SK-N-SH (cell line): ENCODE measurements around the gene CHPF2. TPM values are rescaled to one million over a fixed set of nuclear protein-coding genes. Genes with fewer than 3 reads are reported as not detected.

ENCODE experiments used
- CTCF ChIA-PET: fragments of 300-600, 350-600 bp; formaldehyde crosslinking; extraction: SDS; loops from one replicate; lab custom pipeline; 2021; lab: Yijun Ruan, JAX
- POLR2A ChIA-PET: fragments of 350-600 bp; sonication (Branson Sonifier 250); formaldehyde crosslinking; extraction: SDS; loops from one replicate; lab custom pipeline; 2020; ENCODE audit warnings: antibody characterized with exemption, inconsistent platforms; lab: Yijun Ruan, JAX
- DNase-seq: peaks from one replicate; pipeline ENCODE4 v3.0.0; 2012
- H2AFZ ChIP-seq: fragments of 200-600 bp; sonication (generic); 2 replicates; pipeline ENCODE4 v1.8.1; 2016; ENCODE audit warnings: antibody characterized with exemption, mild to moderate bottlenecking, low read depth
- H3F3A ChIP-seq: fragments of 200-600 bp; sonication (generic); replicated peaks from 2 replicates; pipeline ENCODE3; 2016; ENCODE audit warnings: antibody characterized with exemption, mild to moderate bottlenecking; ENCODE audit not compliant: insufficient read depth
- H3K27ac ChIP-seq, 2 experiments: fragments of 200-500 bp in 1 of 2; fragments of 200-600 bp in 1 of 2; sonication (Bioruptor generic) in 1 of 2; sonication (generic), shearing (Covaris generic) in 1 of 2; 2 replicates each; pipeline versions ENCODE4 v1.5.1 to v1.6.1; 2014 to 2016; ENCODE audit warnings: low read depth in 2 of 2, inconsistent platforms in 1 of 2, low read length in 1 of 2, mild to moderate bottlenecking in 1 of 2, mixed read lengths in 1 of 2
- H3K27me3 ChIP-seq: fragments of 200-600 bp; sonication (generic), shearing (Covaris generic); 2 replicates; pipeline ENCODE4 v1.6.1; 2016; ENCODE audit warnings: mixed run types; ENCODE audit not compliant: insufficient read depth
- H3K36me3 ChIP-seq, 2 experiments: fragments of 200-500 bp in 1 of 2; fragments of 200-600 bp in 1 of 2; sonication (Bioruptor generic) in 1 of 2; sonication (generic) in 1 of 2; replicated peaks in 1 of 2; 2 replicates each; pipeline versions ENCODE3 to v1.5.1; 2014 to 2016; ENCODE audit warnings: low read length in 1 of 2, mild to moderate bottlenecking in 1 of 2; ENCODE audit not compliant: insufficient read depth in 2 of 2, control insufficient read depth in 1 of 2
- H3K4me1 ChIP-seq, 2 experiments: fragments of 200-500 bp in 1 of 2; fragments of 200-600 bp in 1 of 2; sonication (Bioruptor generic) in 1 of 2; sonication (generic), shearing (Covaris generic) in 1 of 2; 2 replicates each; pipeline versions ENCODE4 v1.5.1 to v1.6.1; 2014 to 2016; ENCODE audit warnings: low read depth in 1 of 2, low read length in 1 of 2, mixed run types in 1 of 2; ENCODE audit not compliant: insufficient read depth in 2 of 2, control insufficient read depth in 1 of 2
- H3K4me2 ChIP-seq: fragments of 200-600 bp; sonication (generic), shearing (Covaris generic); 2 replicates; pipeline ENCODE4 v1.6.1; 2017; ENCODE audit warnings: mixed run types
- H3K4me3 ChIP-seq, 2 experiments: fragments of 200-500 bp in 1 of 2; fragments of 200-600 bp in 1 of 2; sonication (Bioruptor generic) in 1 of 2; sonication (generic), shearing (Covaris generic) in 1 of 2; 2 replicates each; pipeline versions ENCODE4 v1.5.1 to v1.8.1; 2014 to 2016; ENCODE audit warnings: low read depth in 2 of 2, inconsistent platforms in 1 of 2, low read length in 1 of 2, mild to moderate bottlenecking in 1 of 2, mixed read lengths in 1 of 2, moderate library complexity in 1 of 2
- H3K79me2 ChIP-seq: fragments of 200-600 bp; sonication (generic); 2 replicates; pipeline ENCODE4 v1.8.1; 2017; ENCODE audit warnings: mild to moderate bottlenecking; ENCODE audit not compliant: insufficient read depth
- H3K9ac ChIP-seq: fragments of 200-600 bp; sonication (generic); 2 replicates; pipeline ENCODE4 v1.6.1; 2017; ENCODE audit warnings: mixed run types
- H3K9me2 ChIP-seq: fragments of 200-600 bp; sonication (generic); 2 replicates; pipeline ENCODE4 v1.6.1; 2017; ENCODE audit warnings: mixed run types
- H3K9me3 ChIP-seq: fragments of 200-600 bp; sonication (generic); 2 replicates; pipeline ENCODE4 v1.6.1; 2017; ENCODE audit warnings: mixed run types, mild to moderate bottlenecking, moderate library complexity
- H4K20me1 ChIP-seq: fragments of 200-600 bp; sonication (generic); 2 replicates; pipeline ENCODE4 v1.6.1; 2017; ENCODE audit warnings: mild to moderate bottlenecking, mixed run types; ENCODE audit not compliant: insufficient read depth
- CHD2 ChIP-seq: fragments of 150-350 bp; IDR thresholded peaks from 2 replicates; pipeline ENCODE4 v1.6.1; 2018; ENCODE audit warnings: low read length; ENCODE audit not compliant: partially characterized antibody
- FOXJ3 ChIP-seq: sonication (generic); formaldehyde crosslinking; IDR thresholded peaks from 2 replicates; pipeline ENCODE4 v1.5.1; 2020; ENCODE audit warnings: mild to moderate bottlenecking, missing genetic modification reagents
- MXI1 ChIP-seq: IDR thresholded peaks from 2 replicates; pipeline ENCODE4 v1.6.1; 2012; ENCODE audit warnings: mild to moderate bottlenecking, low read depth, low read length, improper control_type of control experiment
- PBX3 ChIP-seq: IDR thresholded peaks from 2 replicates; pipeline ENCODE4; 2012
- SIN3A ChIP-seq: IDR thresholded peaks from 2 replicates; pipeline ENCODE4 v1.6.1; 2012; ENCODE audit warnings: low read depth, mild to moderate bottlenecking, low read length, moderate library complexity, borderline replicate concordance
- YY1 ChIP-seq: IDR thresholded peaks from 2 replicates; pipeline ENCODE4 v1.4.0; 2012; ENCODE audit warnings: low read depth, mild to moderate bottlenecking
- ZBTB33 ChIP-seq: IDR thresholded peaks from 2 replicates; pipeline ENCODE4 v1.4.0; 2012; ENCODE audit warnings: low read depth, borderline replicate concordance
- WGBS: methylation state at CpG from one replicate; pipeline ENCODE4 v1.1.6; 2017; ENCODE audit warnings: low lambda C conversion rate; 5-methylcytosine and 5-hydroxymethylcytosine counted together
- polyA plus RNA-seq, 3 experiments: library from polyadenylated mRNA; depleted of rRNA; stranded (reverse); fragments of >200 nt; gene quantifications; 2 replicates each; pipeline ENCODE4 v1.2.3, GENCODE V29; 2012
- TF ChIP-seq, protein P1 (sequence below): IDR thresholded peaks from 2 replicates; pipeline ENCODE4 v1.6.1; 2012; ENCODE audit warnings: mild to moderate bottlenecking, low read depth, low read length, moderate library complexity
- TF ChIP-seq, protein P2 (sequence below): IDR thresholded peaks from 2 replicates; pipeline ENCODE4 v1.4.0; 2012; ENCODE audit warnings: low read depth
- TF ChIP-seq, protein P3 (sequence below): IDR thresholded peaks from 2 replicates; pipeline ENCODE4 v1.4.0; 2012; ENCODE audit warnings: low read depth, borderline replicate concordance

The CHPF2 gene
- polyA plus RNA-seq, 1 of the 3 experiments (the other 2 are of a cell fraction), result 68.6 TPM

- H3K9me2 ChIP-seq, result no peaks in the 10 kb centered on the region
- peak; percentile 84 for DNase-seq
- TF ChIP-seq MXI1 (0 out of 2 replicates have a peak, but pooled peaks have one; percentile 43), CHD2 (no peak), FOXJ3 (CRISPR knock-in tag) (no peak), ZBTB33 (no peak)
- TF ChIP-seq, protein P1, sequence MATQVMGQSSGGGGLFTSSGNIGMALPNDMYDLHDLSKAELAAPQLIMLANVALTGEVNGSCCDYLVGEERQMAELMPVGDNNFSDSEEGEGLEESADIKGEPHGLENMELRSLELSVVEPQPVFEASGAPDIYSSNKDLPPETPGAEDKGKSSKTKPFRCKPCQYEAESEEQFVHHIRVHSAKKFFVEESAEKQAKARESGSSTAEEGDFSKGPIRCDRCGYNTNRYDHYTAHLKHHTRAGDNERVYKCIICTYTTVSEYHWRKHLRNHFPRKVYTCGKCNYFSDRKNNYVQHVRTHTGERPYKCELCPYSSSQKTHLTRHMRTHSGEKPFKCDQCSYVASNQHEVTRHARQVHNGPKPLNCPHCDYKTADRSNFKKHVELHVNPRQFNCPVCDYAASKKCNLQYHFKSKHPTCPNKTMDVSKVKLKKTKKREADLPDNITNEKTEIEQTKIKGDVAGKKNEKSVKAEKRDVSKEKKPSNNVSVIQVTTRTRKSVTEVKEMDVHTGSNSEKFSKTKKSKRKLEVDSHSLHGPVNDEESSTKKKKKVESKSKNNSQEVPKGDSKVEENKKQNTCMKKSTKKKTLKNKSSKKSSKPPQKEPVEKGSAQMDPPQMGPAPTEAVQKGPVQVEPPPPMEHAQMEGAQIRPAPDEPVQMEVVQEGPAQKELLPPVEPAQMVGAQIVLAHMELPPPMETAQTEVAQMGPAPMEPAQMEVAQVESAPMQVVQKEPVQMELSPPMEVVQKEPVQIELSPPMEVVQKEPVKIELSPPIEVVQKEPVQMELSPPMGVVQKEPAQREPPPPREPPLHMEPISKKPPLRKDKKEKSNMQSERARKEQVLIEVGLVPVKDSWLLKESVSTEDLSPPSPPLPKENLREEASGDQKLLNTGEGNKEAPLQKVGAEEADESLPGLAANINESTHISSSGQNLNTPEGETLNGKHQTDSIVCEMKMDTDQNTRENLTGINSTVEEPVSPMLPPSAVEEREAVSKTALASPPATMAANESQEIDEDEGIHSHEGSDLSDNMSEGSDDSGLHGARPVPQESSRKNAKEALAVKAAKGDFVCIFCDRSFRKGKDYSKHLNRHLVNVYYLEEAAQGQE, result no peak
- TF ChIP-seq, protein P2, sequence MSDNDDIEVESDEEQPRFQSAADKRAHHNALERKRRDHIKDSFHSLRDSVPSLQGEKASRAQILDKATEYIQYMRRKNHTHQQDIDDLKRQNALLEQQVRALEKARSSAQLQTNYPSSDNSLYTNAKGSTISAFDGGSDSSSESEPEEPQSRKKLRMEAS, result peak; percentile 21; the same call in 1 of the 2 replicates
- TF ChIP-seq, all 33 proteins: peak for 2
- Histone ChIP-seq H3K36me3 (no peaks in the 10 kb centered on the region), H3K27me3 (no peaks in the 10 kb centered on the region), H2AFZ (peak overlapping the region; percentile 92), H3K79me2 (peaks cover 12% of the 10 kb centered on the region), H3K9ac (peak overlapping the region; percentile 83; the same call in 1 of the 2 replicates), H3K4me1 (peaks cover 52 to 63% of the 10 kb centered on the region in 2 experiments), H3K27ac (peak overlapping the region; percentile 56 to 73; a peak in 3 of 4 replicates), H3K9me3 (no peaks in the 10 kb centered on the region), H3K4me2 (peak overlapping the region; percentile 90), H3F3A (peaks cover 22% of the 10 kb centered on the region), H3K4me3 (peak overlapping the region; percentile 63 to 91), H4K20me1 (peaks cover 10% of the 10 kb centered on the region)
- ChIA-PET POLR2A (interaction anchor here (0.6 to 2.1 kb wide), 2 partner anchors 17 to 28 kb away, joined by 3 to 7 read pairs; partner anchors contain the start of gene CHPF2), CTCF (interaction anchor here (0.6 to 2.7 kb wide), 4 partner anchors 10 to 125 kb away, joined by 3 to 8 read pairs (median 4); no protein-coding TSS in a partner anchor)
- 33% methylated on average over 38 of the region's 45 CpGs for WGBS
Measured at GRCh38 chr7:151249034-151249731, 16.9 kb downstream of the CHPF2 start.

GRCh38 chr7:151249732-151250072, 17.4 kb downstream of the CHPF2 start:
- WGBS, result 74% methylated on average over 5 of the region's 5 CpGs
- H2AFZ ChIP-seq, result no peak overlapping the region
- no peaks in the 10 kb centered on the region for H3K9me2 ChIP-seq
- TF ChIP-seq CHD2 (no peak), FOXJ3 (CRISPR knock-in tag) (no peak), YY1 (no peak), PBX3 (no peak), SIN3A (no peak)
- TF ChIP-seq, protein P1, result no peak
- TF ChIP-seq, protein P2, result no peak
- TF ChIP-seq, protein P3, sequence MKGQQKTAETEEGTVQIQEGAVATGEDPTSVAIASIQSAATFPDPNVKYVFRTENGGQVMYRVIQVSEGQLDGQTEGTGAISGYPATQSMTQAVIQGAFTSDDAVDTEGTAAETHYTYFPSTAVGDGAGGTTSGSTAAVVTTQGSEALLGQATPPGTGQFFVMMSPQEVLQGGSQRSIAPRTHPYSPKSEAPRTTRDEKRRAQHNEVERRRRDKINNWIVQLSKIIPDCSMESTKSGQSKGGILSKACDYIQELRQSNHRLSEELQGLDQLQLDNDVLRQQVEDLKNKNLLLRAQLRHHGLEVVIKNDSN, result no peak

More at GRCh38 chr7:151249732-151250072, 17.4 kb downstream of the CHPF2 start:
- no peak overlapping the region for H3K4me3 ChIP-seq
- peaks cover 50 to 59% of the 10 kb centered on the region in 2 experiments for H3K4me1 ChIP-seq
- DNase-seq, result peak; percentile 60
- peaks cover 19% of the 10 kb centered on the region for H3F3A ChIP-seq
- H3K27me3 ChIP-seq, result no peaks in the 10 kb centered on the region
- H3K79me2 ChIP-seq, result peaks cover 12% of the 10 kb centered on the region; the same call in 1 of the 2 replicates
- POLR2A ChIA-PET, result no interaction called here
- peak overlapping the region; percentile 90; the same call in 1 of the 2 replicates for H3K4me2 ChIP-seq
- no peaks in the 10 kb centered on the region for H3K9me3 ChIP-seq
- H4K20me1 ChIP-seq, result peaks cover 6% of the 10 kb centered on the region
- no peak overlapping the region; the same call in 1 of the 2 replicates for H3K9ac ChIP-seq
- H3K27ac ChIP-seq, result peak overlapping the region in 1 of 2 experiments; percentile 73; a peak in 1 of 4 replicates
- H3K36me3 ChIP-seq, result no peaks in the 10 kb centered on the region
- CTCF ChIA-PET, result interaction anchor here (0.6 to 3.0 kb wide), 6 partner anchors 10 to 126 kb away, joined by 3 to 9 read pairs (median 6); no protein-coding TSS in a partner anchor
